Measurements from ENCODE around the gene ADPRM.

- TF ChIP-seq, protein P1, sequence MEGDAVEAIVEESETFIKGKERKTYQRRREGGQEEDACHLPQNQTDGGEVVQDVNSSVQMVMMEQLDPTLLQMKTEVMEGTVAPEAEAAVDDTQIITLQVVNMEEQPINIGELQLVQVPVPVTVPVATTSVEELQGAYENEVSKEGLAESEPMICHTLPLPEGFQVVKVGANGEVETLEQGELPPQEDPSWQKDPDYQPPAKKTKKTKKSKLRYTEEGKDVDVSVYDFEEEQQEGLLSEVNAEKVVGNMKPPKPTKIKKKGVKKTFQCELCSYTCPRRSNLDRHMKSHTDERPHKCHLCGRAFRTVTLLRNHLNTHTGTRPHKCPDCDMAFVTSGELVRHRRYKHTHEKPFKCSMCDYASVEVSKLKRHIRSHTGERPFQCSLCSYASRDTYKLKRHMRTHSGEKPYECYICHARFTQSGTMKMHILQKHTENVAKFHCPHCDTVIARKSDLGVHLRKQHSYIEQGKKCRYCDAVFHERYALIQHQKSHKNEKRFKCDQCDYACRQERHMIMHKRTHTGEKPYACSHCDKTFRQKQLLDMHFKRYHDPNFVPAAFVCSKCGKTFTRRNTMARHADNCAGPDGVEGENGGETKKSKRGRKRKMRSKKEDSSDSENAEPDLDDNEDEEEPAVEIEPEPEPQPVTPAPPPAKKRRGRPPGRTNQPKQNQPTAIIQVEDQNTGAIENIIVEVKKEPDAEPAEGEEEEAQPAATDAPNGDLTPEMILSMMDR (IDR thresholded peaks at IDR 0.05), result no peak
- no peak for TF ChIP-seq EZH2 (IDR thresholded peaks at IDR 0.05)
Observed at GRCh38 chr17:10728331-10728892, 31.0 kb downstream of the ADPRM start.

Data from neural progenitor cell (in vitro differentiated cells).